Measurements from ENCODE around the gene SPINK1.

DNA sequence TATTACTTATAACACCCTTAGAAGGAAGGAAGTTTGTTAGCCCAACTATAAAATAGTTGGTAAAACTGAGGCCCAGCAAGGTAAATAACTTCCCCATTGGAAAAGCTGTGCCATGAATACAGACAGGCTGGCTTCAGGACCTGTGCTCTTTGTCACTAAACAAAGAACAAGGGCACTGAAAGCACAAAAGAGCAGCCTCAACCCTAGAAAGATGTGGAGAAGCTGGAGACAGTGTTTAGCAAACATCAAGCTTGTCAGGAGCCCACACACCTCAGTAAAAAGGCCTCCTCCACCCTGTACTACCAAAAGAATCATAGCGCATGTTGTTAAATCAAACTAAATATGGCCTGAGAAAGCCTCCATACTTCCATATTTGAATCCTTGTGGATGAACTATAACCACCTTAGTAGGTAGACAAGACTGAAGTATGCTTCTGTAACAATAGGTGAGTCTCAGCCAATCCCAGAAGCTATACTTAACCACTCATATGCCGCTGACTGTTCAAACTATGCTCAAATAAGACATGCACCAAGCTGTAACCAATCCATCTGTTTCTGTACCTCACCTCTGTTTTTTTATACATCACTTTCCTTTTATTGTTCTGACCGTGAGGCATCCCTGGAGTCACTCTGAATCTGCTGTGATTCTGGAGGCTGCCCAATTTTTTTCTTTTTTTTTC is 28.6 kb upstream of the SPINK1 start:
- no peak for TF ChIP-seq ZFP3 (CRISPR knock-in tag; IDR thresholded peaks at IDR 0.05)
- TF ChIP-seq, protein P1, sequence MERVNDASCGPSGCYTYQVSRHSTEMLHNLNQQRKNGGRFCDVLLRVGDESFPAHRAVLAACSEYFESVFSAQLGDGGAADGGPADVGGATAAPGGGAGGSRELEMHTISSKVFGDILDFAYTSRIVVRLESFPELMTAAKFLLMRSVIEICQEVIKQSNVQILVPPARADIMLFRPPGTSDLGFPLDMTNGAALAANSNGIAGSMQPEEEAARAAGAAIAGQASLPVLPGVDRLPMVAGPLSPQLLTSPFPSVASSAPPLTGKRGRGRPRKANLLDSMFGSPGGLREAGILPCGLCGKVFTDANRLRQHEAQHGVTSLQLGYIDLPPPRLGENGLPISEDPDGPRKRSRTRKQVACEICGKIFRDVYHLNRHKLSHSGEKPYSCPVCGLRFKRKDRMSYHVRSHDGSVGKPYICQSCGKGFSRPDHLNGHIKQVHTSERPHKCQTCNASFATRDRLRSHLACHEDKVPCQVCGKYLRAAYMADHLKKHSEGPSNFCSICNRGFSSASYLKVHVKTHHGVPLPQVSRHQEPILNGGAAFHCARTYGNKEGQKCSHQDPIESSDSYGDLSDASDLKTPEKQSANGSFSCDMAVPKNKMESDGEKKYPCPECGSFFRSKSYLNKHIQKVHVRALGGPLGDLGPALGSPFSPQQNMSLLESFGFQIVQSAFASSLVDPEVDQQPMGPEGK (CRISPR knock-in tag; IDR thresholded peaks at IDR 0.05; ENCODE audit: borderline replicate concordance): no peak
- no peak for TF ChIP-seq ZC3H10 (CRISPR knock-in tag; IDR thresholded peaks at IDR 0.05)
- TF ChIP-seq, protein P2, sequence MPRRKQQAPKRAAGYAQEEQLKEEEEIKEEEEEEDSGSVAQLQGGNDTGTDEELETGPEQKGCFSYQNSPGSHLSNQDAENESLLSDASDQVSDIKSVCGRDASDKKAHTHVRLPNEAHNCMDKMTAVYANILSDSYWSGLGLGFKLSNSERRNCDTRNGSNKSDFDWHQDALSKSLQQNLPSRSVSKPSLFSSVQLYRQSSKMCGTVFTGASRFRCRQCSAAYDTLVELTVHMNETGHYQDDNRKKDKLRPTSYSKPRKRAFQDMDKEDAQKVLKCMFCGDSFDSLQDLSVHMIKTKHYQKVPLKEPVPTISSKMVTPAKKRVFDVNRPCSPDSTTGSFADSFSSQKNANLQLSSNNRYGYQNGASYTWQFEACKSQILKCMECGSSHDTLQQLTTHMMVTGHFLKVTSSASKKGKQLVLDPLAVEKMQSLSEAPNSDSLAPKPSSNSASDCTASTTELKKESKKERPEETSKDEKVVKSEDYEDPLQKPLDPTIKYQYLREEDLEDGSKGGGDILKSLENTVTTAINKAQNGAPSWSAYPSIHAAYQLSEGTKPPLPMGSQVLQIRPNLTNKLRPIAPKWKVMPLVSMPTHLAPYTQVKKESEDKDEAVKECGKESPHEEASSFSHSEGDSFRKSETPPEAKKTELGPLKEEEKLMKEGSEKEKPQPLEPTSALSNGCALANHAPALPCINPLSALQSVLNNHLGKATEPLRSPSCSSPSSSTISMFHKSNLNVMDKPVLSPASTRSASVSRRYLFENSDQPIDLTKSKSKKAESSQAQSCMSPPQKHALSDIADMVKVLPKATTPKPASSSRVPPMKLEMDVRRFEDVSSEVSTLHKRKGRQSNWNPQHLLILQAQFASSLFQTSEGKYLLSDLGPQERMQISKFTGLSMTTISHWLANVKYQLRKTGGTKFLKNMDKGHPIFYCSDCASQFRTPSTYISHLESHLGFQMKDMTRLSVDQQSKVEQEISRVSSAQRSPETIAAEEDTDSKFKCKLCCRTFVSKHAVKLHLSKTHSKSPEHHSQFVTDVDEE (CRISPR knock-in tag; IDR thresholded peaks at IDR 0.05): no peak
- TF ChIP-seq ZNF8 (CRISPR knock-in tag; IDR thresholded peaks at IDR 0.05): no peak

Measured in SK-N-SH treated with all-trans-retinoic acid at 6 μM for 48 hours (cell line).